ENCODE results near the gene CD164L2. TPM values are rescaled to one million over a fixed set of nuclear protein-coding genes. Genes with fewer than 3 reads are reported as not detected.

Gene CD164L2
- total RNA-seq, 1 donor from 2014 or later: not detected

DNA sequence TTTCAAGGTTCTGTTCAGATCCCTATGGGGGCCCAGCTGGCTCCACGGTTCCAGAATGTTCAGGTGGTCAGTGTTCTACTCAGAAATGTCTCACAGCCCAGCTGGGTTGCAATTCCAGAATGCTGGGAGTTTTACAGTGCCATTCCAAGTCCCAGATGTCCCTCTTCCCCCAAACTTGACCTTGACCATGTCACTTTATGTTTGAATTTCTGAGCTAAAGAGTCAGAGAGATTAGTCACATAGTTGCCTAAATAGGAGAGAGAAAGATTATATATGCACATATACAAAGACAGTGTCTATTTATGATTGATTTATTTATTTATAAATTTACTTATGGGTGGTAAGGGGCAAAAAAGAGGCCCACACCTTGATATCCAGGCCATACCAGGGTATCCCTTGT, 11.8 kb upstream of the CD164L2 start:
- Mint-ChIP-seq H3K27me3 (ENCODE audit: low read depth) (peaks cover 2% of the 10 kb centered on the region), H3K27ac (ENCODE audit: unreplicated experiment) (no peak overlapping the region), H3K9me3 (no peaks in the 10 kb centered on the region), H3K4me1 (peaks cover 41% of the 10 kb centered on the region), H3K4me3 (peak overlapping the region; percentile 94), H3K36me3 (ENCODE audit: low read depth) (no peaks in the 10 kb centered on the region)
- DNase-seq (ENCODE audit: low read depth, low spot score): no peak
- TF ChIP-seq, protein P1, sequence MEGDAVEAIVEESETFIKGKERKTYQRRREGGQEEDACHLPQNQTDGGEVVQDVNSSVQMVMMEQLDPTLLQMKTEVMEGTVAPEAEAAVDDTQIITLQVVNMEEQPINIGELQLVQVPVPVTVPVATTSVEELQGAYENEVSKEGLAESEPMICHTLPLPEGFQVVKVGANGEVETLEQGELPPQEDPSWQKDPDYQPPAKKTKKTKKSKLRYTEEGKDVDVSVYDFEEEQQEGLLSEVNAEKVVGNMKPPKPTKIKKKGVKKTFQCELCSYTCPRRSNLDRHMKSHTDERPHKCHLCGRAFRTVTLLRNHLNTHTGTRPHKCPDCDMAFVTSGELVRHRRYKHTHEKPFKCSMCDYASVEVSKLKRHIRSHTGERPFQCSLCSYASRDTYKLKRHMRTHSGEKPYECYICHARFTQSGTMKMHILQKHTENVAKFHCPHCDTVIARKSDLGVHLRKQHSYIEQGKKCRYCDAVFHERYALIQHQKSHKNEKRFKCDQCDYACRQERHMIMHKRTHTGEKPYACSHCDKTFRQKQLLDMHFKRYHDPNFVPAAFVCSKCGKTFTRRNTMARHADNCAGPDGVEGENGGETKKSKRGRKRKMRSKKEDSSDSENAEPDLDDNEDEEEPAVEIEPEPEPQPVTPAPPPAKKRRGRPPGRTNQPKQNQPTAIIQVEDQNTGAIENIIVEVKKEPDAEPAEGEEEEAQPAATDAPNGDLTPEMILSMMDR (conservative IDR thresholded peaks at IDR 0.05): no peak

DNA sequence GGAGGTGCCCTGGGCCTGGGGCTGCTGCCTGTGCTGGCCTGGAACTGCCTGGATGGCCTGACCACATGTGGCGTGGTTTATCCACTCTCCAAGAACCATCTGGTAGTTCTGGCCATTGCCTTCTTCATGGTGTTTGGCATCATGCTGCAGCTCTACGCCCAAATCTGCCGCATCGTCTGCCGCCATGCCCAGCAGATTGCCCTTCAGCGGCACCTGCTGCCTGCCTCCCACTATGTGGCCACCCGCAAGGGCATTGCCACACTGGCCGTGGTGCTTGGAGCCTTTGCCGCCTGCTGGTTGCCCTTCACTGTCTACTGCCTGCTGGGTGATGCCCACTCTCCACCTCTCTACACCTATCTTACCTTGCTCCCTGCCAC, 11.1 kb upstream of the CD164L2 start:
- Mint-ChIP-seq H3K36me3 (ENCODE audit: low read depth) (no peaks in the 10 kb centered on the region), H3K27ac (ENCODE audit: unreplicated experiment) (no peak overlapping the region), H3K27me3 (ENCODE audit: low read depth) (peaks cover 2% of the 10 kb centered on the region), H3K4me1 (peaks cover 34% of the 10 kb centered on the region), H3K4me3 (peak overlapping the region; percentile 94), H3K9me3 (no peaks in the 10 kb centered on the region)
- no peak for DNase-seq (ENCODE audit: low read depth, low spot score)
- TF ChIP-seq, protein P1 (conservative IDR thresholded peaks at IDR 0.05): no peak

DNA sequence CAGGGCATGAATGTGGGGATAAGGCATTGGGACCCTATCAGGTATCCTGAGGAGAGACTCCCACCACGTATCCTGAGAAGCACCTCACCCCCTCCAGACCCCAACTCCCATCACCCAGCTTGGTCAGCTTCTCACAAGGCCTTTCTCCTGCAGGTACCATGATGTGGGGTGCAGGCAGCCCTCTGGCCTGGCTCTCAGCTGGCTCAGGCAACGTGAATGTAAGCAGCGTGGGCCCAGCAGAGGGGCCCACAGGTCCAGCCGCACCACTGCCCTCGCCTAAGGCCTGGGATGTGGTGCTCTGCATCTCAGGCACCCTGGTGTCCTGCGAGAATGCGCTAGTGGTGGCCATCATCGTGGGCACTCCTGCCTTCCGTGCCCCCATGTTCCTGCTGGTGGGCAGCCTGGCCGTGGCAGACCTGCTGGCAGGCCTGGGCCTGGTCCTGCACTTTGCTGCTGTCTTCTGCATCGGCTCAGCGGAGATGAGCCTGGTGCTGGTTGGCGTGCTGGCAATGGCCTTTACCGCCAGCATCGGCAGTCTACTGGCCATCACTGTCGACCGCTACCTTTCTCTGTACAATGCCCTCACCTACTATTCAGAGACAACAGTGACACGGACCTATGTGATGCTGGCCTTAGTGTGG, 10.6 kb upstream of the CD164L2 start:
- Mint-ChIP-seq H3K4me1 (peaks cover 29% of the 10 kb centered on the region), H3K9me3 (no peaks in the 10 kb centered on the region), H3K27ac (ENCODE audit: unreplicated experiment) (no peak overlapping the region), H3K36me3 (ENCODE audit: low read depth) (no peaks in the 10 kb centered on the region), H3K4me3 (peak overlapping the region; percentile 94), H3K27me3 (ENCODE audit: low read depth) (peaks cover 2% of the 10 kb centered on the region)
- TF ChIP-seq, protein P1 (conservative IDR thresholded peaks at IDR 0.05): no peak
- no peak for DNase-seq (ENCODE audit: low read depth, low spot score)

DNA sequence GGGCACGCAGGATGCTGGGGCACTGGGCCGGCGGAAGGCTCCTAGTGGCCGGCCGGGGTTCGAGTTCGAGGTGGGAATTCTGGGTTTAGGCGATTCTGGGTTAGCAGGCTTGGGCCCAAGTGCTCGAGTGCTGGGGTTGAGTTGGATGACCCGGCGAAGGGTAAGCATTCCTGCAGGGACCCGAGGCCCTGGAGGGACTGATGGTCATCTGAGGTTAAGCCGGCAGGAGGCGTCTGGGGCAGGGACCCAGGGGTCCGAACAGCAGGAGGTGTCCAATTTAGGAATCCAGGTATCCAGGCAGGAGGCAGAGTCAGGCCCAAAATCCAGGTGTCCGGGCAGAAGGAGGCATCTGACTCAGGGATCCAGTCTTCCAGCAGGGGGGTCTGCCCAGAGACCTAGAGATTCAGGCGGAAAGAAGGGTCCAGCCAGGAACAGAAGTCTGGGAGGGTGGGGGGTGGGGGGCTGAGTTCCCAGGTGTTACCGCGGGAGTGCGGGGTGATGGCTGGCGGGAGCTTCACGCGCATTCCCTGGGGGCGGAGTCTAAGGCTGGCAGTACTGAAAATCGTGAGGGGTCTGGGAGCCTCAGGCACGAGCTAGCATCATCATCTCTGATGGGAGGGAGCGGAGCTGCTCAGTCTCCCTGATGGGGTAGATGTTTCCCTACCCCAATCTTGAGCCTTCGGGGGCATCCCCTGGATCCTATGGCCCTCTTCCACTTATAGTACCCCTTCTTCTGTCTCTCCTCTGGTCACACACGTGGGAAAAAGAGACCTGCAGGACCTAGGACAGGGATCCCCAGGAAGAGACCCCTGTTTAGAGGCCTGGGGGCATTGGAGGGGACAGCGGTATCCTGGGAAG, 9.9 kb upstream of the CD164L2 start:
- Mint-ChIP-seq H3K27ac (ENCODE audit: unreplicated experiment) (peak overlapping the region; percentile 94), H3K36me3 (ENCODE audit: low read depth) (no peaks in the 10 kb centered on the region), H3K4me1 (peaks cover 25% of the 10 kb centered on the region), H3K9me3 (no peaks in the 10 kb centered on the region), H3K27me3 (ENCODE audit: low read depth) (peaks cover 5% of the 10 kb centered on the region), H3K4me3 (peak overlapping the region; percentile 94)
- DNase-seq (ENCODE audit: low read depth, low spot score): no peak
- TF ChIP-seq, protein P1 (conservative IDR thresholded peaks at IDR 0.05): no peak

DNA sequence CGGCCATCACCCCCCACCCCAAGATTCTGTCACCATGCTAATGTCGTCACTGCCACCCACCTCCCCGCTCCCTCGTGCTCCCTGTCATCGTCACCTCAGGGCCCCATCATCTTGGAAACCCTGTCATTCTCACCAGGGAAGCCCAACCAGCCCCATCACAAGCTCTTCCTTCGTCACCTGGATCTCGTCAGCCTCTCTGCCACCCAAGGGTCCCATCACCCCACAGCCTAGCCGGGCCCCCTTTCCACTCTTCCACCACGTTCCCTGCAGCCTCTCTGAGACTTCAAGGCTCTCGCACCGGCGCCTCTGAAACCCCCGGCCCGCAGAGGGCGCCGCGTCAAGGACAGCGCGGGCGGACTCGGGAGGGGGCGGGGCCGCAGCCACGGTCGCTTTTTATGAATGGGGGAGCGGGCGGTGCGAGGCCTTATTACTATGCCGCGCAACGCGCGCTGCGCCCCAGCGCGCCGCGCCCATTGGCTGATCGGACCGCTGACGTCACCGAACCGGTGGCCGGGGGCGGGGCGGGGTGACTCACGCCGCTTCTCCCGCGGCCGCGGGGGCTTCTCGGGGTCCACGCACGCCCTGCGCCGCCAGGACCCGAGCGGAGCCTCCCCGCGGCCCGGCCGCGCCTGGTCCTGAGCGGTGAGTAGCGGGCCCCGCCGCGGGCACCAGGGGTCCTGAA, 9.1 kb upstream of the CD164L2 start, which contains the start of gene GPR3:
GPR3 (plus strand) TSS at position 527 of the 682 bp plus-strand sequence. CDS start 1,177 bp downstream, outside the sequence.
- Mint-ChIP-seq H3K27me3 (ENCODE audit: low read depth) (peaks cover 3% of the 10 kb centered on the region), H3K9me3 (no peaks in the 10 kb centered on the region), H3K27ac (ENCODE audit: unreplicated experiment) (peak within 1 kb of the TSS; percentile 94), H3K4me3 (peak within 1 kb of the TSS; percentile 94), H3K4me1 (peaks cover 21% of the 10 kb centered on the region), H3K36me3 (ENCODE audit: low read depth) (no peaks in the 10 kb centered on the region)
- DNase-seq (ENCODE audit: low read depth, low spot score): peak; percentile 84
- TF ChIP-seq, protein P1 (conservative IDR thresholded peaks at IDR 0.05): peak; percentile 62

Measured in neural crest cell (in vitro differentiated cells).